ENCODE data around the gene ANKRD29.
"Not testable (repeated sequence)": the region's sequence is repeated elsewhere in the genome, so short reads cannot be mapped to it uniquely, and the experiment has no call there.

ANKRD29 gene

DNA sequence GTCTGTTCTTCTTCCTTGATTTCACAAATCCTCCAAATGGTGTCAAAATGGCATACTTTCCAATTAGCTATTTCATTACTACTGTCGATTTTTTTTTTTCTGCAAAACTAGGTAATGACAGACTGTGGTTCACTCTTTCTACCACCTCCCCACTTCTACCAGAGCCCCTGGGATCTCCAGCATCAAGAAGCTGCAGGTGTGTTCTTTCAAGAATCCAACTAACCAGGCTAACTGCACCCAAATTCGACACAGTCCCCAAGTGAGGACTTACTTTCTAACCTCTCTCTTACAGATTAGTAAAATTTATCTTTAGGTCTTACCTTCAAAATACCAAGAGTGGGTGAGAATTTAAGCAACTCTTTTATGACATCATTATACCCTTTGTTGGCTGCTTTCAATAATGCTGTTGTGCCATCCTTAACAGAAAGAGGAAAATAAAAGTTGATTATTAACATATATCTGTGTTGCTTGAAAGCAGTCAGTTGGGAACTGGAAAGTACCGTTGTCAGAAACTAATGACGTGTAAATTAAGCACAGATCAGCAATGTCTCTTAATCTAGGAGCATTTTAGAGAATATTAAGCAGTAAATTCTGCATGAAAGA is 45.2 kb downstream of the ANKRD29 start:
- H3K4me3 ChIP-seq (ENCODE audit: low read depth, low read length) = no peak overlapping the region
- TF ChIP-seq, protein P1, sequence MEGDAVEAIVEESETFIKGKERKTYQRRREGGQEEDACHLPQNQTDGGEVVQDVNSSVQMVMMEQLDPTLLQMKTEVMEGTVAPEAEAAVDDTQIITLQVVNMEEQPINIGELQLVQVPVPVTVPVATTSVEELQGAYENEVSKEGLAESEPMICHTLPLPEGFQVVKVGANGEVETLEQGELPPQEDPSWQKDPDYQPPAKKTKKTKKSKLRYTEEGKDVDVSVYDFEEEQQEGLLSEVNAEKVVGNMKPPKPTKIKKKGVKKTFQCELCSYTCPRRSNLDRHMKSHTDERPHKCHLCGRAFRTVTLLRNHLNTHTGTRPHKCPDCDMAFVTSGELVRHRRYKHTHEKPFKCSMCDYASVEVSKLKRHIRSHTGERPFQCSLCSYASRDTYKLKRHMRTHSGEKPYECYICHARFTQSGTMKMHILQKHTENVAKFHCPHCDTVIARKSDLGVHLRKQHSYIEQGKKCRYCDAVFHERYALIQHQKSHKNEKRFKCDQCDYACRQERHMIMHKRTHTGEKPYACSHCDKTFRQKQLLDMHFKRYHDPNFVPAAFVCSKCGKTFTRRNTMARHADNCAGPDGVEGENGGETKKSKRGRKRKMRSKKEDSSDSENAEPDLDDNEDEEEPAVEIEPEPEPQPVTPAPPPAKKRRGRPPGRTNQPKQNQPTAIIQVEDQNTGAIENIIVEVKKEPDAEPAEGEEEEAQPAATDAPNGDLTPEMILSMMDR (IDR thresholded peaks at IDR 0.05; ENCODE audit: control insufficient read depth, extremely low read depth, insufficient read depth) = no peak
- DNase-seq (ENCODE audit: low read depth) = no peak

DNA sequence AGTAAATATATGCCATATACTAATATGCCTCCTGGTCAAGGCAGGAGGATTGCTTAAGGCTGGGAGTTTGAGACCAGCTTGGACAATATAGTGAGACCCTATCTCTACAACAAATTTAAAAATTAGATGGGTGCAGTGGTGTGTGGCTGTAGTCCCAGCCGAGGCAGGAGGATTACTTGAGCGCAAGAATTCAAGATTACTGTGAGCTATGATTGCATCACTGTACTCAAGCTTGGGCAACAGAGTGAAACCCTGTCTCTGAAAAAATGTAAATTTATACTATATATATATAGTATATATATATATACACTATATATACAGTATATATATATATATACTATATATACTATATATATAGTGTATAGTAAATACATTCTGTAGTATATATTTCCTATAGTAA is 46.5 kb downstream of the ANKRD29 start:
- TF ChIP-seq, protein P1 (IDR thresholded peaks at IDR 0.05; ENCODE audit: control insufficient read depth, extremely low read depth, insufficient read depth) = no peak
- H3K4me3 ChIP-seq (ENCODE audit: low read depth, low read length) = no peak overlapping the region
- DNase-seq (ENCODE audit: low read depth) = no peak

DNA sequence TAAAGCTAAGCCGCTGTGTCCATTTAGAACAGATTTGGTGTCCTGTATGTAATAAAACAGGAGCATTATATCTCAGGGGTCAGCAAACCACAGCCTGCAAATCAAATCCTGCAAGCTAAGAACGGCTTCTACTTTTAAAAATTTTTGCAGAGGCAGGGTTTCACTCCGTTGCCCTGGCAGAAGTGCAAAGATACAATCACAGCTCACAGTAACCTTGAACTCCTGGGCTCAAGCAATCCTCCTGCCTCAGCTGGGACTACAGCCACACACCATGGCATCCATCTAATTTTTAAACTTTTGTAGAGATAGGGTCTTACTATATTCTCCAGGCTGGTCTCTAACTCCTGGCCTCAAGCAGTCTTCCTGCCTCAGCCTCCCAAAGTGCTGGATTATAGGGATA is 47.8 kb downstream of the ANKRD29 start:
- no peak overlapping the region for H3K4me3 ChIP-seq (ENCODE audit: low read depth, low read length)
- TF ChIP-seq, protein P1 (IDR thresholded peaks at IDR 0.05; ENCODE audit: control insufficient read depth, extremely low read depth, insufficient read depth) = no peak
- no peak for DNase-seq (ENCODE audit: low read depth)

DNA sequence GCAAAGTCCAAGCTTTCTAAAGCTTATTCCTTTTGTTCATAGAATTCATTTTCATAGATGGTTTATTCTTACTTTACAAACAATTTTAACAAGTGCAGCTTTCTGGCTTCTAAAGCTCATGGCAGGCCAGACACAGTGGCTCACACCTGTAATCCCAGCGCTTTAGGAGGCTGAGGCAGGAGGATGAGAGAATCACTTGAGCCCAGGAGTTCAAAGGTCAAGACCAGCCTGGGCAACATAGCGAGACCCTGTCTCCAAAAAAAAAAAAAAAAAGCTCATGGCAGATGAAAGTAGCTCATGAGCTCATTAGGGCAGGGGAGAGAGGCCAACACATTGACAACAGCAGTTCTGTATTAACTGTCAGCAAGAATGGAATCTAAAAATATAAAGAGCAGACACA is 48.3 kb downstream of the ANKRD29 start:
- H3K4me3 ChIP-seq (ENCODE audit: low read depth, low read length) = no peak overlapping the region
- TF ChIP-seq, protein P1 (IDR thresholded peaks at IDR 0.05; ENCODE audit: control insufficient read depth, extremely low read depth, insufficient read depth) = no peak
- no peak for DNase-seq (ENCODE audit: low read depth)

DNA sequence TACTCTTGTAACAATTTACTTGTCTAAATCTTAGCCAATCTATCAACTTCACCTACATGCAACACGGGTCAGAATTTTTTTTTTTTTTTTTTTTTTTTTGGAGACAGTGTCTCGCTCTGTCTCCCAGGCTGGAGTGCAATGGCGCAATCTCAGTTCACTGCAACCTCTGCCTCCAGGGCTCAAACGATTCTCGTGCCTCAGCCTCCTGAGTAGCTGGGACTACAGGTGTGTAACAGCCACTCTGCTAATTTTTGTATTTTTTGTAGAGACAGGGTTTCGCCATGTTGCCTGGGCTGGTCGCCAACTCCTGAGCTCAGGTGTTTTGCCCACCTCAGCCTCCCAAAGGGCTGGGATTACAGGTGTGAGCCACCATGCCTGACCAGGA is 49.6 kb downstream of the ANKRD29 start:
- not testable (repeated sequence) for DNase-seq (ENCODE audit: low read depth); H3K4me3 ChIP-seq (ENCODE audit: low read depth, low read length)

DNA sequence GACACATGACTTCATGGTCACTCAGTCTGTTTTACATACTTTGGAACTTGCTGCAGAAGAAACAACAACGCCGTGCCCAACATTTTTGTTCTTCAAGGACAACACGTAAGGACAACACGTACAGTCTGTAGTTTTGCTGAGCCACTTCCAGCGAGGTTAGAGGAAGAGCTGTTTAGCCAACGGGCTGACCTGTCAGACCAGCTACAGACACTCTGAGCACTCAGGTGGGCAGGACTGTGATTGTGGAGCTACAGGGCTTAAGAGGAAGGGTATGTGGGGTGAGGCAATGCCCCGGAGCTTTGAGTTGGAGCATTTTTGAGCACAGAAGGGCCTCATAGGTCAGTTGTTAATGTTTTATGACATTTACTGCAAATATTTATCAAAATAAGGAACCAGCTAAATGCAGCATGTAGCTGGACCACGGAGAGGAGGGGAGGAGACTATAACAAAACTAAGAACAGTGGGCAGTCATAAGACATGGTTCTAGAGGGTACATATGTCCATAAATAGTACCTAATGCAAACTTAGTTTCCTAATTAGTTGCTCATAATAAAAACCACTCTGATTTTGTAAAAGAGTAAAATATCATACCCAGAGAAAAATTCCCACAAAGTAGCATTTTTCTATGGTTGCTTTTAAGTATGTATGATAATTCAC is 50.1 kb downstream of the ANKRD29 start:
- H3K4me3 ChIP-seq (ENCODE audit: low read depth, low read length) = 0 out of 2 replicates have a peak overlapping the region, but pooled peaks have one; percentile 24
- TF ChIP-seq, protein P1 (IDR thresholded peaks at IDR 0.05; ENCODE audit: control insufficient read depth, extremely low read depth, insufficient read depth) = no peak
- DNase-seq (ENCODE audit: low read depth) = peak; percentile 87

DNA sequence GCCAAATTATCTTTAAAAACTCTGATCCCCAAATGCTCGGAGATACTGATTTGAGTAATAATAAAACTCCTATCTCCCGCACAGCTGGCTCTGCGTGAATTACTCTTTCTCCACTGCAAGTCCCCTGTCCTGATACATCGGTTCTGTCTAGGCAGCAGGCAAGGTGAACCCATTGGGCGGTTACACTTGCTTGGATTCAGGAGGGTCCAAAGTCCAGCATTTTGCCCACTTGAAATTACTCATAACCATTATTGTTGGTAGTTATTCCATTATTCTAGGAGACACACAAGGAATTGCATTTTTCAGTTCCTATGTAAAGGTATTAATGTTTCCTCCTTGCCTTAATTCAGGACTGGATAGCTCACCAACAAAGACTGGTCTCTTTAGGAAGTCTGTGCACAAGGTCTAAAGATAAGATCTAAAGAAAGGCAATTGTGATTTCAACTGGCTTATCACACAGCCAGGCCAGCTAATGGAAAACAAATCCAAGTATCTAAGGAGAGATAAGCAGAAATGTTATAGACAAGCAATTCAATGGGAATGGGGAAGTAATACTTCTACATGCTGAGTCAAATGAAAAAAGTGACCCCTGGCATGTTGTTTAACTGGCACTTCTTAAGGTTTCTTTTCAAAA is 53.2 kb downstream of the ANKRD29 start:
- H3K4me3 ChIP-seq (ENCODE audit: low read depth, low read length) = no peak overlapping the region
- TF ChIP-seq, protein P1 (IDR thresholded peaks at IDR 0.05; ENCODE audit: control insufficient read depth, extremely low read depth, insufficient read depth) = no peak
- DNase-seq (ENCODE audit: low read depth) = no peak
